ENCODE measurements around the gene PPARD.

Gene PPARD

GRCh38 chr6:35358086-35358485 is 15.7 kb downstream of the PPARD start:
- no peak for DNase-seq

GRCh38 chr6:35359346-35359743 is 17.0 kb downstream of the PPARD start:
- no peak for DNase-seq

GRCh38 chr6:35359744-35360348 is 17.5 kb downstream of the PPARD start:
- DNase-seq, result no peak

- DNase-seq, result no peak
Observed at GRCh38 chr6:35360349-35361138, 18.2 kb downstream of the PPARD start.

- no peak for DNase-seq
Observed at GRCh38 chr6:35362200-35362599, 19.8 kb downstream of the PPARD start.

GRCh38 chr6:35363293-35363750 is 21.0 kb downstream of the PPARD start:
- no peak for DNase-seq

- no peak for DNase-seq
Observed at GRCh38 chr6:35365594-35366203, 23.3 kb downstream of the PPARD start.

GRCh38 chr6:35366204-35366596 is 23.8 kb downstream of the PPARD start:
- no peak for DNase-seq

- no peak for DNase-seq
Observed at GRCh38 chr6:35367646-35368037, 25.3 kb downstream of the PPARD start.

GRCh38 chr6:35368038-35368887 is 25.9 kb downstream of the PPARD start:
- no peak for DNase-seq

GRCh38 chr6:35370124-35370741 is 27.9 kb downstream of the PPARD start:
- DNase-seq, result no peak

GRCh38 chr6:35370785-35371493 is 28.6 kb downstream of the PPARD start:
- DNase-seq, result no peak

- no peak for DNase-seq
Observed at GRCh38 chr6:35371494-35372262, 29.3 kb downstream of the PPARD start.

- DNase-seq, result no peak
Observed at GRCh38 chr6:35372633-35373032, 30.3 kb downstream of the PPARD start.

GRCh38 chr6:35376281-35376680 is 33.9 kb downstream of the PPARD start:
- DNase-seq, result no peak

GRCh38 chr6:35377002-35377401 is 34.6 kb downstream of the PPARD start:
- DNase-seq, result no peak

GRCh38 chr6:35378261-35378660 is 35.9 kb downstream of the PPARD start:
- DNase-seq, result no peak

GRCh38 chr6:35381132-35381531 is 38.8 kb downstream of the PPARD start:
- DNase-seq, result no peak

- DNase-seq, result no peak
Observed at GRCh38 chr6:35382015-35382414, 39.7 kb downstream of the PPARD start.

- DNase-seq, result no peak
Observed at GRCh38 chr6:35385457-35386202, 43.3 kb downstream of the PPARD start.
